Measurements from ENCODE around the gene HP1BP3.

GRCh38 chr1:20770314-20771087, 16.6 kb downstream of the HP1BP3 start:
- TF ChIP-seq CTCF (IDR thresholded peaks at IDR 0.05; ENCODE audit: insufficient read depth, low read length): no peak
- no peak for TF ChIP-seq GABPA (IDR thresholded peaks at IDR 0.05; ENCODE audit: low read depth)
- TF ChIP-seq REST (IDR thresholded peaks at IDR 0.05; ENCODE audit: insufficient replicate concordance, low read depth): no peak
- no peak for TF ChIP-seq POLR2AphosphoS5 (IDR thresholded peaks at IDR 0.05; ENCODE audit: low read depth)
- TF ChIP-seq SPI1 (IDR thresholded peaks at IDR 0.05; ENCODE audit: borderline replicate concordance, low read depth): no peak

Data from HL-60 (cell line).